Effector CD4-positive, alpha-beta T cell (primary cell): Measurements from ENCODE around the gene EP300.

ENCODE experiments used
- DNase-seq: peaks from one replicate; pipeline ENCODE4 v3.0.0-alpha.2; 2020

The EP300 gene

DNA sequence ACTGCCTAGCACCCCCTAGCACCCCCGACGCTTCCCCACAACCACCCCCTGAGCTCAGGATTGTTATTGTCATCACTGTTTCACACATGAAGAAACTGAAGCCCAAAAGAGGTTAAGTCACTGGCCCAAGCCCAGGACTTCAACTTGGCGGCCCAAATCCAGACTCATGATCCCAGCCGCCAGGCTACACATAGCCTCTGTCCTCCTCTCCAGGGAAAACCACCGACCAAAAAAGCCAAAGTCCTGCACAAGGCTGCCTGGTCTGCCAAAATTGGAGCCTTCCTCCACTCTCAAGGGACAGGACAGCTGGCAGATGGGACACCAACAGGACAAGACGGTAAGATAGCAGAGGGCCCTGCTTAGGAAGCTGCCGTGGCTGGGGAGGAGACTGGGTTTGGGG, 123.5 kb downstream of the EP300 start:
- DNase-seq, result no peak

- DNase-seq, result no peak
Observed at GRCh38 chr22:41216984-41217383, 124.6 kb downstream of the EP300 start.

- DNase-seq, result no peak
Observed at GRCh38 chr22:41217553-41218157, 125.3 kb downstream of the EP300 start.

GRCh38 chr22:41222846-41223507, 130.6 kb downstream of the EP300 start:
- no peak for DNase-seq

- DNase-seq, result no peak
Observed at GRCh38 chr22:41223535-41223934, 131.1 kb downstream of the EP300 start.

DNA sequence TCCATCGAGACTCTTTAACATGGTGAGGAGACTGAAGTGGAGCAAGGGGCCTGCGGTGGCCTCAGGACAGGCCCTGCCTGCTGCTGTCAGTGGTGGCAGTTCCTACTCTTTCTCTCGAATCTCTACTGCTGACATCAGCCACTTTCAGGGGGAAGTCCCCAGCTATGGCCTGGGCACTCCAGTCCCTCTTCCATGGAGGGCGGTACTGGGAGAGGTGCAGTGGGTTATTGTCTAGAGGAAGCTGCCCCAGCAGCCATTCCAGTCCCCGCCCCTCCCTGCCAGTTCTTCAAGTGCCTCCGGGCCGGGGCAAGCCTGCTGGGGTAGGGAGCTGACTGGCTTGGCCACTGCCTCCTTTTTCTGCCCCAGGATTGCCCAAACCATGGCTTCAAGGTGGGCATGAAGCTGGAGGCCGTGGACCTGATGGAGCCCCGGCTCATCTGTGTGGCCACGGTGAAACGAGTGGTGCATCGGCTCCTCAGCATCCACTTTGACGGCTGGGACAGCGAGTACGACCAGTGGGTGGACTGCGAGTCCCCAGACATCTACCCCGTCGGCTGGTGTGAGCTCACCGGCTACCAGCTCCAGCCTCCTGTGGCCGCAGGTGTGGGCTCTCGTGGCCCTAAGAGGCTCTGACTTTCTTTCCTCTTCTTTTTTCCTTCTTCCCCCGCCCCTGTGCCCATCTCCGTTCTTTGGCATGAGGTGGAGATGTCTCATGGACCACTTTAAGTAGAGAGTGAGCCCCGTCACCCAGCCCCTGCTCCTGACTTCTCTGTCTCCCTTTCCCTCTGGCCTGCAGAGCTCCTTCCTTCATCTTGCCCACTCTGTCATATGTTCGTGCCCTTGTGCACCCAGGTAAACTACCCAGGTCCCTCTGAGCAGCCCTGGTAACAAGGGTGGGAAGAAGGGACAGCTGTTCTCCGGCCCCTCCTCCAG, 134.6 kb downstream of the EP300 start:
- no peak for DNase-seq

DNA sequence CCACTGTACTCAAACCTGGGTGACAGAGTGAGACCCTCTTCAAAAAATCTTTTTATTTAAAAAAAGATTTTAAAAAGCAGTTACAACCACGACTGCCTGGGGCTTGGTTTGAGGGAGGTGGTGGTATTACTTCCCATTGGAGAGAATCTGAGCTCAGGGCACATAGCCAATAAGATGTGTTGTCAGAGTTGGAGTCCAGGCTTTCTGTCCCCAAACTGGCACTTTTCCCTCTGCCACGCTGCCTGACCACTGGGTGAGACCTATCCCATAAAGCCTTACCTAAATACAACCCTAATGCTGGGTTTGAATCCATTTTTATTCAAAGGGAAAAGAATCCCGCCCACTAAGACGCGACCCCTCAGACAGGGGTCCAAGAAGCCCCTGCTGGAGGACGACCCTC, 136.8 kb downstream of the EP300 start:
- no peak for DNase-seq
